ENCODE data around the gene TRAPPC3.
A peak's percentile ranks its signal among the peaks of the same experiment; 100 is the strongest.

Gene TRAPPC3

DNA sequence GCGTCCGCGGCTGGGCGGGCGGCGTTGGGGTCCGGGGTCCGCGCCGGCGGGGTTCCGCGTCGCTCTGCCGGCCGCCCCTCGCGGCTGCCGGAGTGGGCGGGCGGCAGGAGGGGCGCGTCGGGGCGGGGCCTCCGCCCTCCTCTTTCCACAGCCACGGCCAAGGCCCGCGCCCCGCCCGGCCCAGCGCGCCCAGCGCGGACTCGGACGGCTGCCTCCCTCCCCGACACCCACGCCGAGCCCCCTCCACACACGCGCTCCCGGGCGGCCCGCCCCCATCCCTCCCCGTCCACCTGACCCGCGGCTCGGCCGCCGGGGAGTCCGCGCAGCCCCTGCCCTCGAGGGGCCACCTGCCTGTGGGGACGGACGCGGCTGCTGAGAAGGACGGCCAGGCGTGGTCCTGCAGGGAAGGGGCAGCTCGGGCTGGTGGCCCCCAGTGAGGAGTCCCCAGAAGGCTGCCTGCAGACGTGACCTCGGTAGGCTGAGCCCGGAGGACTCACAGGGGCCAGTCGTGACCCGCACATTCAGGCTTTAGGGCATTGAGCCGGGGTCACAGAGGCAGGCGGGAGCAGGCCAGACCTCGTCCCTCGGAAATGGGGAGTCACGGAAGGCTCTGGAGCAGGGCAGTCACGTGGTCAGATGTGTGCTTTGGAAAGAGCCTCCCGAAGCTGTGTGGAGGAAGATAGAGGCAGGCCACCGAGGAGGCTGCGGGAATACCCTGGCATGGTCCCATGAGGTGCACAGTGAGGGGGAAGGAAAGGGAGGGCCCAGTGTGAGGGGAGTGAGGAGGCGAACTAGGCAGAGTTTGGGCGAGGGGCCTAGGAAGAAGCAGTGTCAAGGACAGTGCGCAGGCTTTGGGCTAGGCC is 23.9 kb downstream of the TRAPPC3 start, which contains the start of gene COL8A2:
TSS of gene COL8A2 (minus strand) at position 94 of the 863 bp plus-strand sequence. CDS start 24,980 bp downstream, outside the sequence.
- DNase-seq, result no peak

DNA sequence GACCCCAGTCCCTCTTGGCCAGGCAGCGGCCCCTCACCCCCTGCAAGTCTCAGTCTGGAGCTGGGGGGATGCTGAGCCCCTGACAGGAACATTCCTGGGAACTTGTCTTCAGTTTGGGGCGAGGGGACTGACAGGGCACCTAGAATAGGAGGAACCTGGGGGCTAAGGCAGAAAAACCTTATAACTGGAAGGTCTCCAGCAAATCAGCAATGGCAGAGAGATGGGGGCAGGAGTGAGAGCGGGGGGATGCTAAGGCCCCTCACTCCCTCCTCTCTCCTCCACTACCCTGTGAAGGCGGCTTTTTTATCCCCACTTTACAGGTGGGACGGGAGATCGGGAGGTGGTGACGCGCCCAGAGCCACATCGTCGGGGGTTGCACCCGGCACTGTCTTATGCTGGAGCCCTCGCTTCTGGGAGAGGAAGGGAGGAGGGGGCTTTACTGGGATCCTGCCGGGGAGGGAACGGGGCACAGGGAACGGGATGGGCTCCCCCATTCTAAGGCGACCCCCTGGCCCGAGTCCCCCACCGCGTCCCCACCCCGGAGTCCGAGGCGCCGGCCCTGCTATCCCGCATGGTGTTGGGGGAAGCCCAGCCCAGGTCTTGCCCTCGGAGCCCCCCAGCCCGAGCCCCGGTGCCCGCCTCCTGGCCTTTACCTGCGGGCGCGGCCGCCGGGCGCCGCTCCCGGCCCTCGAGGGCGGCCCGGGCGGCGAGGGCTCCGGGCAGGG is 24.7 kb downstream of the TRAPPC3 start:
- no peak for DNase-seq

DNA sequence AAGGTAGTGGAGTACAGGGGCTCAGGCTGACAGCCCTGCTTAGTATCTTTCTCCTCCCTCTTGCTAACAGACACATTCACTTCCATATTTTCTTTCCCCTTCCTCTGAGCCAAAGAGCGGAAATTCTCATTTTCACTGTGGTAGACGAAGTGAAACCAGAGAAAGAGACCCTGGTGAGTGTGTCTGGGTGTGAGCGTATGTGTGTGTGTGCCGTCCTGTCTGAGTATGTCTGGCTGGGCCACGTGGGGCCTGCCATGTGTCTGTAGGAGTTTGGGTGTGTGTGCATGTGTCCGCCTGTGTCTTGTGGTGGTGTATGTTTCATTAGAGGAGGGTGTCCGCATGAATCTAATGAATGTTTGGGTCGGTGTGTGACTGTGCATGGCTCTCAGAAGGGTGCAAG is 25.9 kb downstream of the TRAPPC3 start:
- DNase-seq, result peak; percentile 35

GRCh38 chr1:36122062-36123030 is 26.9 kb downstream of the TRAPPC3 start:
- no peak for DNase-seq

DNA sequence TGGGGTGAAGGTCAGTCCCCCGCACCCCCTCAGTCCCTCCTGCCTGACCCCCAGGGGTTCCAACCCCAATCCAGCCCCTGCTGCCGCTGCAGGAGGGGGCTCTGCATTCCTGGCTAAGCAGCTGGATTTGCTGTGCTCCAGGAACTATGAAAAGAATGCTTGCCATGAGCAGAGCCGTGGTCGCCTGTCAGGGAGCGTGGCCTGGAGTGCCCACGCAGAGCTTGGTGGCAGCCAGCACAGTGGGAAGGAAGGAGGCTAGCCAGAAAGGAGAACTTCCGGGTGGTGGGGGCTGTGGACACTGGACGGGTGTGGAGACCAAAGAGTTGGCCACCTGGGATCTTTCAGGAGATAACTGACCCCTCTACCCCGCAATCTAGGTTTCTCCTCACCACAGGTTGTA is 29.8 kb downstream of the TRAPPC3 start:
- no peak for DNase-seq

DNA sequence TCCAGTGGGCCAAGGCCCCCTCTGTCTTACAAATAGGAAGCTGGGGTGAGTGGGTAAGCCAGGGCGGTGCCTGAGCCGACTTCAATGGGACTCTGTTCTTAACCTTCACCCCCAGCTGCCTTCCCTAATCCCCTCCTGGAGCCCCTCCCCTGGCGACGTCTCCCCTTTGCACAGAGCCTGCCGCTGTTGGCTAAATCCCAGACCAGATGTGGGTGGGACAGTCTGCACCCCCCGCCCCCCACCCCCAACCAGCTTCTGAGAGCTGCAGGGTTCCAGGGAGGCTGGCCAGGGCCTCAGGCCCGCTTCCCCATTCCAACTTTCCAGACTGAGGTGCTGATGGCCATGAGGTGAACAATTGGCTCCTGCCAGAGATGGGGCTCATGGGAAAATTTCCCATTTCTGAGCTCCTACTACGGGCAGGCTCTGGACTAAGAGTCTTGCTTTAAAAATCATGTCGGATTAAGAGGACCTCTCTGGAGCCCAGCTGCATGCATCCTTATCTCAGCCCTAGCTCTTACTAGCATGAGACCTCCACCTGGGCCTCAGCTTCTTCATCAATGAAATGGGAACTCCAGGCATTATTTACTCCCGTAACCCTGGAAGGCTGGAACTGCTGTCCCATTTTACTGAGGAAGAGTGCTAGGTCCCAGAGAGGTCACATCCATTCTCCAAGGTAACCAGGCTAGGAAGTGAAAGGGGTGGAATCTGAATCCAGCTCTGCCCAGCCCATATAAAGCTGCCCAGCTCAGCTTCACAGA is 30.7 kb downstream of the TRAPPC3 start:
- no peak for DNase-seq

- no peak for DNase-seq
These were observed 32.4 kb downstream of the TRAPPC3 start for GRCh38 chr1:36116901-36117300.

GRCh38 chr1:36115931-36116330 is 33.4 kb downstream of the TRAPPC3 start:
- DNase-seq, result no peak

GRCh38 chr1:36115200-36115669 is 34.1 kb downstream of the TRAPPC3 start:
- DNase-seq, result no peak

GRCh38 chr1:36114371-36114770 is 34.9 kb downstream of the TRAPPC3 start:
- no peak for DNase-seq

DNA sequence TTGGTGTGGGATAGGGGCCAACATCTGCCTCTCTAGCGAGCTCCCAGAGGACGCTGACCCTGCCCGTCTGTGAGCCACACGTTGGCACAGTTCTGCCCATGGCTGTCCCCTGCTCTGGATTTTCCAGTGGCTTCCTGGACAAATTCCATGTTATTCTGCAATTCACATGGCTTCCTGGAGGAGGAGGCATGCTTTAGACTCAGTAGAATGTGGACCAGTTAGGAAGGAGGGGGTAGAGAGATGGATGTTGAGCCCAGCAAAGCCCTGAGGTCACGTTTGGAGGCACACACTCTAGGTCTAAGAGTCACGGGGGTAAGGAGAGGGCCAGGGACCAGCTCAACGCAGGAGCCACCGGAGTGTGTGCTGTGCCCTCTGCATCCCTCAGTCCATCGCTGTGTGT is 36.5 kb downstream of the TRAPPC3 start:
- DNase-seq, result no peak

DNA sequence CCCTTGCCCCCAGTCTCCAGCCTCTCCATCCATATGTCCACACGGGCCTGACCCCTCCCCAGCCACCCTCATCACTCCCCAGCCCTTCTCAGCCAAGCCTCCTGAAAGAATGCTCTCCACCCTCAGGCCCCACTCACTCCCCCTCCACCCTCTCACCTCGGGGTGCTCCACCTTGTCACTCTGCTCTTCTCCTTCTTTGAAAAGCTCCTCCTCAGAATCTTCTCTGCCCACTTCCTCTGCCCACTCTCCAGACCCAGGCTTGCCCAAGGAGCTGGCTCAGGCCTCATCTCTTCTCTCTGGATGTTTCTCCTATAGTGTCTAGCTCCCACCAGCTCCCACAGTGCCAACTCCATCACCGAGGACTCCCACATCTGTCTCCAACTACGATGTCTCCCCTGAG is 38.1 kb downstream of the TRAPPC3 start:
- no peak for DNase-seq

DNA sequence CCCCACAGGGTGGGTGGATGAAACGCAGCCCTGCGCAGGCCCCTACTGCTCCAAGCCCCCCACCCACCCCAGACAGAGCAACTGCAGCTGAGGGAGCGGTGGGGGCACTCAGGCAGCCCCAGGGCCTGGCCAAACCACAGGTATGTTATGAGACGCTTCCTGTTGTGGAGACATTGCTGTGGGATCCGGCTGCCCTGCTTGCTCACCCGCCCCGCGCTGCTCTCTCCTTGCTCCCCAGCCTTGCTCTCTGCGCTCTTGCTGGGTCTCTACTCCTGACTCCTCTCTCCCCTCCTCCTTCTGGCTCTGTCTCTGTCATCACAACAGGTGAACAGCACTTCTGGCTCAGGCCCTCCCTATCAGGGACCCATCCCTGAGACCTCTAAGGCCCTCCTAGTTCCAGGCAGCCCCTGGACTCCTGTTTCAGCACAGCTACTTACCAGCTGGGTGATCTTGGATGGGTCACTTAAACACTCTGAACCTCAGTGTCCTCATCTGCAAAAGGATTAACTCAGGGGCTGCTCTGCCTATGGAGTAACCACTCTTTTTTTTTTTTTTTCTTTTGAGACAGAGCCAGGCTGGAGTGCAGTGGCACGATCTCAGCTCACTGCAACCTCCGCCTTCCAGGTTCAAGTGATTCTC is 40.1 kb downstream of the TRAPPC3 start:
- peak; percentile 36 for DNase-seq

DNA sequence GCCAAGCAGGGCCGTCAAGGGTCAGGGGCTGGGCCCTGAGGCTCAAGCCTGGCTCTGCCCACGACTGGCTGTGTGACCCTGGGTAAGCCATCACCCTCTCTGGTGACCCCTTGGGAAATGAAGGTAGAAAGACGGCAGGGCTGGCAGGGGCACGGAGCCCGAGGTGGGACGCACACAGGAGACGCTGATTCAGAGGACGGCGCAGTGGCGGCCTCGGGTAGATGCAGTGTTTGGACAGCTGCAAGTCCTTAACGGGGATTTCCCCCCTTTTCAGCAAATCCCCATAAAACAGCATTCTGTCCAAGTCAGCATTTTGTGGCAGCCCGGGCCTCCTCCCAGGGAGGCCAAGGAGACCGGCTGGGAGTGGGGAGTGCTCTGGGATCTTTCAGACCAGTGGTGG is 41.0 kb downstream of the TRAPPC3 start:
- DNase-seq, result no peak

- no peak for DNase-seq
These were observed 41.9 kb downstream of the TRAPPC3 start for GRCh38 chr1:36107394-36107793.

GRCh38 chr1:36106269-36106668 is 43.0 kb downstream of the TRAPPC3 start:
- DNase-seq, result no peak

DNA sequence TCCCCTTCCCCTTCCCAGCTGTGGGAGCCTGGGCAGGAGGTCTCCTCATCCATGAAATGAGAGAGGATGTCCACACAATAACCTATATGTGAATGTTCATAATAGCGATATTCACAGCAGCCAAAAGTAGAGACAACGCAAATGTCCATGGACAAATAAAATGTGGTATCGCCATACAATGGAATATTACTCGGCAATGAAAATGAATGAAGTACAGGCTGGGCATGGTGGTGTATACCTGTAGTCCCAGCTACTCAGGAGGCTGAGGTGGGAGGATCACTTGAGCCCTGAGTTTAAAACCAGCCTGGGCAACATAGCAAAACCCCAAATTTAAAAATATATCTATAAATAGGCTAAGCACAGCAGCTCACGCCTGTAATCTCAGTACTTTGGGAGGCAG is 47.7 kb downstream of the TRAPPC3 start:
- DNase-seq, result no peak

GRCh38 chr1:36100376-36100775 is 48.9 kb downstream of the TRAPPC3 start:
- DNase-seq, result no peak

DNA sequence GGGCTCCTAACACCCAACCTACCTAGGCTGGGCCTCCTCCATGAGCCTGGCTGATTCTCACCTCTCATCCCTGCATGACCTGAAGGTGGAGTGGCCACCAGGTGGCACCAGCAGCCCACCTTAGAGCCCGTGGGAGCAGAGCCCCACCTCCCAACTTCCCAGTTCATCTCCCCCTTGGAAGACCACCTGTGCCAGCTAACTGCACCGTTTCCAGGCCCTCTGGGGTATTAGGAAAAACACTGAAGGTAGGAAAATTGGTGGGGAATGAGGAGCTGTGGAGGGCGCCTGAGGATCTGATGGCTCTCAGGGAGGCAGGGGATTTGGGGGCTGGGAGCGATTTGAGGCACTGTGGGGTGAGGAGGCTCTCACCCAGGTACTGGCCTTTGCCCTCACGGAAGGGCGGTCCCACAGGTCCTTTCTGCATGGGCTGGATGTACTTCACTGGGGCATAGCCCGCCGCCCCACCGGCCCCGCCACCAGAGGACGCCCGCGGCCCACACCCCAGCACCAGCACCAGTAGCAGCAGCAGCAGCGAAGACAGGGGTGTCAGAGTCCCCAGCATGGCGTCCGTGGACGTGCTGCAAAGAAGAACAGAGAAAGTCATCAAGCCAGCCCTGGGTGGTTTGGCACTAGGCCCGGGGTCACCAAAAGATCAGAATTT is 49.5 kb downstream of the TRAPPC3 start:
- DNase-seq, result peak; percentile 75

- DNase-seq, result no peak
These were observed 50.5 kb downstream of the TRAPPC3 start for GRCh38 chr1:36098650-36099365.

All from CD4-positive, alpha-beta T cell treated with Interleukin-10 for 1 hour (primary cell).